22Rv1 (cell line): ENCODE measurements around the gene DOC2B.

Experiments used
- H3K27ac ChIP-seq: fragments of 450-650 bp; 2 replicates; pipeline ENCODE4 v1.5.1; 2017
- ZFX ChIP-seq: fragments of 450-650 bp; IDR thresholded peaks from 2 replicates; pipeline ENCODE4 v1.6.1; 2017; ENCODE audit warnings: antibody characterized with exemption, borderline replicate concordance
- TF ChIP-seq, protein P1 (sequence below): fragments of 450-650 bp; IDR thresholded peaks from 2 replicates; pipeline ENCODE4 v1.5.1; 2017; ENCODE audit warnings: mild to moderate bottlenecking

DOC2B gene

DNA sequence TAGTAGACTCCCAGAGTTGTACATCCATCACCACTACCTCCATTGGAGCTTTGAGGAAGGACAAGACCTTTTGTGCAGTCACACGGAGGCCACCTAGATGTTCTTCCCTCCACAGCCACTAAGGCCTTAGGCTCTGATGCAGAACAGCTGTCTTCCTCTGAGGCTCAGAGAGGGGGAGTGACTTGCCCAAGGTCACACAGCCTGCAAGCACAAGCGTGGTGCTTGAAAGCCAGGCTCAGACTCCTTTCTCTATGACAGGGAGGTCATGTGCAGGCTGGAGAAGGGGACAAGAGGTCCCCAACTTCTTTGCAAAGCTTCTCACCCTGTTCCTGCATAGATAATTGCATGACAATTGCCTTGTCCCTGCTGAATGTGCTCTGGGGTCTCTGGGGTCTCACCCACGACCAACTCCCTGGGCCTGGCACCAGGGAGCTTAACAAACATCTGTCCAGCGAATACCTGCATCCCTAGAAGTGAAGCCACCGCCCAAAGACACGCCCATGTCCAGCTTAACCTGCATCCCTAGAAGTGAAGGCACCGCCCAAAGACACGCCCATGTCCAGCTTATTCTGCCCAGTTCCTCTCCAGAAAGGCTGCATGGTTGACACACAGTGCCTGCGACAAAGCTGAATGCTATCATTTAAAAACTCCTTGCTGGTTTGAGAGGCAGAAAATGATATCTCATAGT is 31.4 kb downstream of the DOC2B start:
- TF ChIP-seq, protein P1, sequence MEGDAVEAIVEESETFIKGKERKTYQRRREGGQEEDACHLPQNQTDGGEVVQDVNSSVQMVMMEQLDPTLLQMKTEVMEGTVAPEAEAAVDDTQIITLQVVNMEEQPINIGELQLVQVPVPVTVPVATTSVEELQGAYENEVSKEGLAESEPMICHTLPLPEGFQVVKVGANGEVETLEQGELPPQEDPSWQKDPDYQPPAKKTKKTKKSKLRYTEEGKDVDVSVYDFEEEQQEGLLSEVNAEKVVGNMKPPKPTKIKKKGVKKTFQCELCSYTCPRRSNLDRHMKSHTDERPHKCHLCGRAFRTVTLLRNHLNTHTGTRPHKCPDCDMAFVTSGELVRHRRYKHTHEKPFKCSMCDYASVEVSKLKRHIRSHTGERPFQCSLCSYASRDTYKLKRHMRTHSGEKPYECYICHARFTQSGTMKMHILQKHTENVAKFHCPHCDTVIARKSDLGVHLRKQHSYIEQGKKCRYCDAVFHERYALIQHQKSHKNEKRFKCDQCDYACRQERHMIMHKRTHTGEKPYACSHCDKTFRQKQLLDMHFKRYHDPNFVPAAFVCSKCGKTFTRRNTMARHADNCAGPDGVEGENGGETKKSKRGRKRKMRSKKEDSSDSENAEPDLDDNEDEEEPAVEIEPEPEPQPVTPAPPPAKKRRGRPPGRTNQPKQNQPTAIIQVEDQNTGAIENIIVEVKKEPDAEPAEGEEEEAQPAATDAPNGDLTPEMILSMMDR: no peak
- no peak for TF ChIP-seq ZFX
- no peak overlapping the region for H3K27ac ChIP-seq

DNA sequence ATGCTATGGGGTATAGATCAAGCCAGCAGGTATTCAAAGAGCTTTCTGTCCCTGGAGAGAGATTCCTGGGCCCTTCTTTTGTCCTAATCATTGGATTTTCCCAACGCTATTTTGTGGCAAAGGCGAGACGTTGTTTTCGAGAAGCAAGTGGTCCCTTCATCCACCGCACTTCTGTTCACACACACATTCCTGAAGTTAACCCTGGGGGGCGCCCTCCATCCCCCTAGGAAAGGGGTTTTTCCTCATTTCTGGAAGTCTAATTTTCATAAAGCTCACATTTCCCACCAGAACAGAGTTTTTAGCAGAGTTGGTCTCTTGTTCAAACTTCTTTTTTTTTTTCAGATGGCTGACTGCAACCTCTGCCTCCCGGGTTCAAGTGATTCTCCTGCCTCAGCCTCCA is 32.2 kb downstream of the DOC2B start:
- TF ChIP-seq ZFX: no peak
- TF ChIP-seq, protein P1: no peak
- no peak overlapping the region for H3K27ac ChIP-seq

DNA sequence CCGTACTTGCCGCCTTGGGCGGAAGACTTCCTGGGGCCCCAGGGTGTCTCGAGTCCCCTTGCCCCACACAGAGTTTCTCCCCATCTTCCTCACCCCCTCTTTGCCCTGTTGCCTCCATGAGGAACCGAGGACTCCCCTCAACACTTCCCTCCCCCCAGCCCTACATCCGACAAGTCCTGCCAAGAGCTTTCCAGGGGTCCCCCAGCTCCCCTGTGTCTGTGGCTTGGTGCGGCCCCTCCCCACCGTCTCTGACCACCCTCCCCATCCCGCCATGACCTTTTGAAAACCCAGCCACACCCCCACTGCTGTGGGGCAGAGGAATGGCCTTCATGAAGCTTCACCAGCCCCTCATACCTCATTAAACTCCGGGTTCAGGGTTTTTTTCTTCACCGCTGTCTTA is 32.7 kb downstream of the DOC2B start:
- H3K27ac ChIP-seq: no peak overlapping the region
- no peak for TF ChIP-seq ZFX
- TF ChIP-seq, protein P1: no peak

DNA sequence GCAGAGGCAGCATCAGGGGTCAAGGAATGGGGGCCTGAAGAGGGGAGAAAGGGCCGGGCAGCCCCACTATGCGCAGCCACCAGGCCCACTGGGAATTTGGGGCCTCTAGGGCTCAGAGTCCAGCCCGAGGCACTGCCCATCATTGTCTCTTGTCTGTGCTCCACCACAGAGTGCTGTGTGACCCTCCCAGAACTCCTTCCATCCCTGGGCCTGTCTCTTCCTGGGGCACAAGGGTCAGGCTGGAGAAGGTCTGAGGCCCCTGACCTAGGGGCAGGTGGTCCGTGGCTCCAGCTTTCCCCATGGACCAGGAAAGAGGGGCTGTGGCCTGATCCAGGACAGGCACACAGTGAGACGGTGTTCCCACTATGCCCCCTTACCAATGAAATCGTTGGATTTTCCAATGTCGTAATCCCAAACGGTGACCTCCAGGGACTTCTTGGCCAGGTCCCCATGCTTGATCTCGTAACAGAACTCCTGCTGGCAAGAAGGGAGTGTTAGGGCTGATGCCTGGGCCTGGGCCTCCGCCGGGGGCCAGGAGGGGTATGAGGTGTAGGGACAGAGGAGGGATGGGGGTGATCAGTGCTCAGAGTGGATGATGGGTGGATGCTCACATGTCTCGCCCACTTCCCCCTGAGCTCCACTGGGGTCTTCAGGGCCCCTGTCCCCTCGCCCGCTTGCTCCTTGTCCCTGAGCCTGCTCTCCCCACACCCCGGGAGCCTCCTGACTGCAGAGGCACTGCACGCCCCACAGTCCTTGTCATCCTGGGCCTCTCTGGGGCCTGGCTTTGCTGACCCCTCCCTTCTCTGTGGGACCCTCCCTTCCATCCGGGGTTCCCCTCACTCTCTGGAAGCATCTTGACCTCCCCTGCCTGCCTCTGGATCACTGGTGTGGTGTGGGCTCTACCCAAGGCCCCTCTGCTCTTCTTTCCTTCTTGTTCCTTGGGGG is 33.4 kb downstream of the DOC2B start:
- no peak overlapping the region for H3K27ac ChIP-seq
- no peak for TF ChIP-seq ZFX
- TF ChIP-seq, protein P1: no peak

DNA sequence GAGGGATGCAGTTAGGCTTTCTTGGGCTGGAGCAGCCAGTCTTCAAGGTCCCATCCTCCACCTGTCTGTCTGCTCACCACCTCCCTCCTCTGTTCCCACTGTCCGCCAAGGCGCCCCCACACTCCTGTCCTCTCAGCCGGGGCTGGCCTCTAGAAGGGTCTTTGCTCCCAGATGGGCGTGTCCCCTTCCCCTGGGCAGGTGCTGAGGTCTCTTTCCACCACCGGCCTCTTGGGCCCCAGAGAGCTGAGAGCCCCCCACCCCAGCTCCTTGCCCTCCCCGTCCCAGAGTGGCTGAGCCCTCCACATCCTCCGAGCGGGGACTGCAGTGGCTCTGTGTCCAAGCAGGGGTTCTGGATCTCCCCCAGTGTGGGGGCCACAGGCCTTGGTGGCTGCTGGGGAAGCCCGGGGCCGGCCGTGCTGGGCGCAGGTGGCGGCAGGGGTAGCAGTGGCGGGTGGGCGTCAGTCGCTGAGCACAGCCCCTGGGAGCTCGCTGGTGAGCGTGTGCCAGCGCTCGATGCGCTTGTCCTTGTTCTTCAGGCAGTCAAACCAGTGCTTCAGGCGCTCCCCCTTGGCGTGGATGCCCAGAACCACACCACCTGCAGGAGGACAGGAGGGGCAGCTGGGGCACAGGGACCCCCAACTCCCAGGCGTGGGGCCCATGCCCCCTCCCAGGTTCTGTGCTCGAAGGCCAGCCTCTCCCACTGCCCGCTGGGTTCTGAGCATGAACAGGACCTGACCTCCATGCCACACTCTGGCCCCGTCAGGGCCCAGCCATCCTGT is 34.3 kb downstream of the DOC2B start:
- no peak overlapping the region for H3K27ac ChIP-seq
- TF ChIP-seq, protein P1: no peak
- TF ChIP-seq ZFX: no peak

DNA sequence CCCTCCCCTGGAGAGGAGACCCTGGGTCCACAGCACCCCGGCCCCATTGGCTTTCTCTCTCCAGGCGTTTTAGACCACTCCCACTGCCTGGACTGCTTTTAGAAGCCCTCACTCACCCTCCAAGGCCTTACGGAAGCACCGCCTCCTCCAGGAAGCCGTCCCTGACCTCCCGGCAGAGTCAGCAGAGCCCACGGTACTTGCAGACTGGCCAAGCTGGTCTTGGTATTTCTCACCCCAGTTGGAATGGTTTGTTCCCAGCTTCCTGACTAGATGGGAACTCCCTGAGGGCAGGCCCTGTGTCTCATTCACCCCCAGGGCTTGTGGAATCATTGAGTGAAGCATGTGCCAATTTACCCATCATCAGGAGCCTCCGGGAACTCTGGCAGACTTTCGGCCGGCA is 34.9 kb downstream of the DOC2B start:
- no peak for TF ChIP-seq ZFX
- TF ChIP-seq, protein P1: no peak

More for the DNA sequence above, 34.9 kb downstream of the DOC2B start:
- H3K27ac ChIP-seq: no peak overlapping the region
